NCI-H82 treated with DMSO at 0.1 percent for 48 hours (cell line): Measurements from ENCODE around the gene CPT1B.
"Not testable (repeated sequence)": the region's sequence is repeated elsewhere in the genome, so short reads cannot be mapped to it uniquely, and the experiment has no call there.

Experiments
- DNase-seq: peaks from one replicate; lab custom pipeline; 2025; ENCODE audit not compliant: unreplicated experiment; lab: John Stamatoyannopoulos, UW

CPT1B gene

DNA sequence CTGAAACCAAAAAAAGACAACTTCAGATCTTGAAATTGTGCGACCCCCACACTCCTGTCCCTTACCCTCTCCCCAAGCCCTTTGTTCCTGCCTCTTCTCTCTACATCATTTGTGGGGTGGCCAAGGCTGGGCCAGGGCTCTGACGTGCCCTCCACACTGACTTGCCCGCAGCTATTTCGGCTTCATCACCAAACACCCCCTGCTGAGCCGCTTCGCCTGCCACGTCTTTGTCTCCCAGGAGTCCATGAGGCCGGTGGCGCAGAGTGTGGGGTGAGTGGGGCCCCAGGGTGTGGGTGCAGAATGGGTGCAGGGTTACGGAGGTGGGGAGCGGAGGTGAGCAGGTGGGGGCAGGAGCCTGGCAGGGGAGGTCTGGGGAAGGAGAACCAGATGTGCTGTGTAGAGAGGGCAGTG lies 31.8 kb upstream of the CPT1B start:
- DNase-seq = no peak

DNA sequence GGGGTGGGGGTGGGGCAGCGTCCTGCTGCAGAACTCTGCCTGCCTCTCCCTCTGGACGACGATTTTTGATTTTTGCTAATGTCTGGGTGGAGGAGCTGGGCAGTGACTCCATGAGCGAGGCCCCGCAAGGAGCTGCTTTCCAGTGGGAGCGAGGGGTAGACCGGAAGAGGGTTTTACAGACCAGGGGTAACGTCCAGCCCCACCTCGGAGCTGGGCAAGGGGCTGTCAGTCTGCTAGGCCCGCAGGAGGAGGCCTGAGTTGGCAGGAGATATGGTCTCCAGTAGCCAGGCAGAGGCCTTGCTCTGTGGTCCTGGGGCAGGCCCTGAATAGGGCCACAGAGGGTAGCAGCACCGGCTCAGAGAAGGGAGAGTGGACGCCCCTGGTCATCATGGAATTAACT lies 31.4 kb upstream of the CPT1B start:
- DNase-seq = no peak

DNA sequence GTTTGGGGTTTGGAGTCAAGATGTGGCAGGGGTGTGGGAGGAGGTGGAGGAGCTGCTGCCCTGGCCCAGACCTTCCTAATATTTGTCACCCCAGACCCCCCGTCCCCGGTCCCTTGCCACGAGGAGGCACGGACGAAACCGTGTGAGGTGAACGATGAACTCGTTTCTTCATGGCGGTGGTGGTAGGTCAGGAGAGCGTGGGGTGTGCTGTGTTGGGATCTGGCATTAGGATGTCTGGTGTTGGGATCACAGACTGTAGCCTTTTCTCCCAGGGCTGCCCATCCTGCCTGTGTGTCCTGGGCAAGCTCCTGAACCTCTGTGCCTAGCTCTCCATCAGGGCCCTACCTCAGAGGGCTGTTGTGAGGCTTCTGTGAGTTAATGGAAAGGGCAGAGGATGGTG lies 30.8 kb upstream of the CPT1B start:
- no peak for DNase-seq

DNA sequence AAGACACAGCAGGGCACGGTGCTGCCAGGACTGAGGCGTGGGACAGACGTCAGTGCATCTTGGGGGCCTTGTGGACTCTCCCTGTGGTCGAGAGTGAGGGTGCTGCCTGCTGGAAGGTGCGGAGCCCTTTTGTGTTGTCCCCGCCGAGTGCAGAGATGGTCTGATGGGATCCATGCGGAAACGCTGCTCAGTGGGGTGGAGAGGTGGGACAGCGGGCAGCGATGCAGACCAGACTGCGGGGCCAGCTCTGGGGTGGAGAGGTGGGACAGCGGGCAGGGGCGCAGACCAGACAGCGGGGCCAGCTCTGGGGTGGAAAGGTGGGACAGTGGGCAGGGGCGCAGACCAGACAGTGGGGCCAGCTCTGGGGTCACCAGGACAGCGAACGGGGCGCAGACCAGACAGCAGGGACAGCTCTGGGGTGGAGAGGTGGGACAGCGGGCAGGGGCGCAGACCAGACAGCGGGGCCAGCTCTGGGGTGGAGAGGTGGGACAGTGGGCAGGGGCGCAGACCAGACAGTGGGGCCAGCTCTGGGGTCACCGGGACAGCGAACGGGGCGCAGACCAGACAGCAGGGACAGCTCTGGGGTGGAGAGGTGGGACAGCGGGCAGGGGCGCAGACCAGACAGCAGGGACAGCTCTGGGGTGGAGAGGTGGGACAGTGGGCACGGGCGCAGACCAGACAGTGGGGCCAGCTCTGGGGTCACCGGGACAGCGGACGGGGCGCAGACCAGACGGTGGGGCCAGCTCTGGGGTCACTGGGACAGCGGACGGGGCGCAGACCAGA lies 30.0 kb upstream of the CPT1B start:
- DNase-seq = not testable (repeated sequence)

DNA sequence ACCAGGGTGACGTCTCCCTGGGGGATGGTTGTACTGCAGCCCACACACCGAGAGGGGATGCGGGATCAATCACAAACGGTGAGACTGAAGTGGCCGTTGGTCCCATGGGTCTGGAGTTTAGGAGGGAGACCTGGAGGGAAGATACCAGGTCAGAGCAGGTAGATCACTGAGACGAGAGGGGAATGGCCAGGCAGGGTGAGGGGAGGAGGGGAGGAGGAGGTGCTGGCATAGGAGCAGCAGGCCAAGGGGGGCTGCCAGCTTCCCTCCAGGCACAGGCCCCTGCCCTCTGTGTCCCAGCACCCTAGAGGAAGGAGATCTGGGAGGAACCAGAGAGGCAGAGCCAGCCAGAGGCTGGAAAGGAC lies 29.4 kb upstream of the CPT1B start:
- DNase-seq = no peak

DNA sequence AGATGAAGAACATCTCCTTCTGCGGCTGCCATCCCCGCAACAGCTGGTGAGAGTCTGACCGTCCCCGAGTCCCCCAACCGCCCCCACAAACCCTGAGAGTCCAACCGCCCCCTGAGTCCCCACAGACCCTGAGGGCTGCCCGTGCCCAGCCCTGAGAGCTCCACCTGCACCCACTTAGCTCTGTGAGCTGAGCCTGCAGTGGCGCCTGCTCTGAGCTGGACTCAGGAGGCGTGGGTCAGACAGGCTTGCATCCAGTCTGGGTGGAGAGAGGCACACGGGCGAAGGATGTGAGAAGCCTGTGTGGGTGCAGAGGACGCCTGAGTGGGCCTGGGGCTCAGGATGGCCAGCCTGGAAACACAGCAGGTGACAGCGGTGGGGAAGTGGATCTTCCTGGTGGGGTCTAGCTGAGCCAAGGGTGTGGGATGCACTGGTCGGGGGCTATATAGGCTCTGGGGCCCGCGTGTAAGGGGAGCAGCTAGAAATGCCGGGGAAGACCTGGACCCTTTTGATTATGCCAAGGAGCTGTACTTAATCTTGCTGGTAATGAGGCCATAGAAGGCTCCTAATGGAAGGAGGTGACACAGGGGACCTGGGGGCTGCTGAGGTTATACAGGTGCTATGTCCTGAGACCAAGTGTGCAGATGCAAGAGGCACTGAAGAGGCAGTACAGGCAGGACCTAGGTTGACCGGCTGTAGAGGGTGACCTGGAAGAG lies 28.9 kb upstream of the CPT1B start:
- no peak for DNase-seq

DNA sequence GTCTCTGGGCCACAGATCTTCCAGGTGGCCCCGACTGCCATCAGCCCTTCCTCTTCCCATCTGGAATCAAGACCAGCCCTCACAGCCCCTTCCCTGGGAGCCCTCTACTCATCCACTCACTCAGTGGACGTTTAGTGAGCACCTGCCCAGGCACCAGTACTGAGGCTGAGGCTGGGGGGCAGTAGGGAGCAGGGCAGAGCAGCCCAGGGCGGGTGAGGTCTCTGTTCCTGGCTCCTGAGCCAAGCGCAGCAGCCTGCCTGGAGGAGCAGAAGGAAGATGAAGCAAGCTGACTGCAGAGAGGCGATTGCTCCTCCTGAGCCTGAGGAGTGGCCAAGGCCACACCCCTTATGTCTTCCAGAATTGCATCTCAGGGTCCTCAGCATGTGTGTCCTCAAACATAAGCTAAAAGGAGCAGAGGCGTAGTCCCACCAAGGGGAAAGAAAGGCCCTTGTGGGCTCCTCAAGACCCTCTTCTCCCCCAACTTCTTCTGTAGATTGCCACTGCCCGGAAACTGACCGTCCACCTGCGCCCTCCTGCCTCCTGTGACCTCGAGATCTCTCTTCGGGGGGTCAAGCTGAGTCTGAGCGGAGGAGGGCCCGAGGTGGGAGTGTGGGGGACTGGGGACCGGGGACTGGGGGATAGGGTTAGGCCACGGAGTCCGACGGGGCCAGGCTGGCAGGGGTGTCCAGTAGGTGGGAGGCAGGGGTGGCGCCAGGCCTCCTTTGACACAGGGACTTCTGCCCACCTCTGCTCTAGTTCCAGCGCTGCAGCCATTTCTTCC lies 28.1 kb upstream of the CPT1B start:
- no peak for DNase-seq

DNA sequence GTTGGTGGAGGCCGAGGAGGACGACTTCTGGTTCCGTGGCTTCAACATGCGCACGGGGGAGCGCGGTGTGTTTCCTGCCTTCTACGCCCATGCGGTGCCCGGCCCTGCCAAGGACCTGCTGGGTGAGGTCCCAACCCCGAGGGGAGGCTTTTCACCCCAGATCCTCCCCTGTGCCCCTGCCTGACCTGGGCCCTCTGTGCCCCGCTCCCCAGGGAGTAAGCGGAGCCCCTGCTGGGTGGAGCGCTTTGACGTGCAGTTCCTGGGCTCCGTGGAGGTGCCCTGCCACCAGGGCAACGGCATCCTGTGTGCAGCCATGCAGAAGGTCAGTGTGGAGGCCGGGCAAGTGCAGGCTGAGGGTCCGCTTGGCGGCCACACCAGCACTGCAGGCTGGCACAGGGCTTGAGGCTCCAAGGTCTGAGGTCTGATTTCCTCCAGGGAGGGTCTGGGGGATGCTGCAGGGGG lies 27.4 kb upstream of the CPT1B start:
- DNase-seq = no peak

DNA sequence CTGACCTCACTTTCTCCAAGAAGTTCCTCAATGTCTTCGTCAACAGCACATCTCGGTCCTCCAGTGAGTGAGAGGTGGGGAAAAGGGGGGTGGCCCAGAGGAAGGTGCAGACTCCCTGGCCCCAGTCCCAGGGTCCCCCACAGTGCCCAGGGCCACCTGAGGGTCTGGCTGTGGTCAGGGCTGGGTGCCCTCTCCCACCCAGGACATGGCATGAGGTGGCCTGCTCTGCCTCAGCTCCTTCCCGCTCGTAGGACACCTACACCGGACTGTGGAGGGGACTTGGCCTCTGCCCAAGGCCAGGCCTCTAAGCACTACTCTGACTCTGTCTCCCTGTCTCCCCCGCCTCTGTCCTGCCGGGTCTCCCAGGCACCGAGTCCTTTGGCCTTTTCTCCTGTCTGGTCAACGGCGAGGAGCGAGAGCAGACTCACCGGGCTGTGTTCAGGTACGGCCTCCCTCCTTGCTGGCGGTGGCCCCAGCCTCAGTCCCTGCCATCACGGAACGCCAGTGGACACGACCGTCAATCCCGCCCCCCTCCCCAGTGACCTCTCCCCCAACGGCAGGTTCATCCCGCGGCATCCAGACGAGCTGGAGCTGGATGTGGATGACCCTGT lies 26.9 kb upstream of the CPT1B start:
- DNase-seq = no peak

DNA sequence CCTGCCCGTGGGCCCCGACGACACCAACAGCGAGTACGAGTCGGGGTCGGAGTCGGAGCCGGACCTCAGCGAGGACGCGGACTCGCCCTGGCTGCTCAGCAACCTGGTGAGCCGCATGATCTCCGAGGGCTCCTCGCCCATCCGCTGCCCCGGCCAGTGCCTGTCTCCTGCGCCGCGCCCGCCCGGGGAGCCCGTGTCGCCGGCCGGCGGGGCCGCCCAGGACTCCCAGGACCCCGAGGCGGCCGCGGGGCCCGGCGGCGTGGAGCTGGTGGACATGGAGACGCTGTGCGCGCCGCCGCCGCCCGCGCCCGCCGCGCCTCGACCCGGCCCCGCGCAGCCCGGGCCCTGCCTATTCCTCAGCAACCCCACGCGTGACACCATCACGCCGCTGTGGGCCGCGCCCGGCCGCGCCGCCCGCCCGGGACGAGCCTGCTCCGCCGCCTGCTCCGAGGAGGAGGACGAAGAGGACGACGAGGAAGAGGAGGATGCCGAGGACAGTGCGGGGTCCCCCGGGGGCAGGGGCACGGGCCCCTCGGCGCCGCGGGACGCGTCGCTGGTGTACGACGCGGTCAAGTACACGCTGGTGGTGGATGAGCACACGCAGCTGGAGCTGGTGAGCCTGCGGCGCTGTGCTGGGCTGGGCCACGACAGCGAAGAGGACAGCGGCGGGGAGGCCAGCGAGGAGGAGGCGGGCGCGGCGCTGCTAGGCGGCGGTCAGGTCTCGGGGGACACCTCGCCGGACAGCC lies 26.2 kb upstream of the CPT1B start:
- no peak for DNase-seq

DNA sequence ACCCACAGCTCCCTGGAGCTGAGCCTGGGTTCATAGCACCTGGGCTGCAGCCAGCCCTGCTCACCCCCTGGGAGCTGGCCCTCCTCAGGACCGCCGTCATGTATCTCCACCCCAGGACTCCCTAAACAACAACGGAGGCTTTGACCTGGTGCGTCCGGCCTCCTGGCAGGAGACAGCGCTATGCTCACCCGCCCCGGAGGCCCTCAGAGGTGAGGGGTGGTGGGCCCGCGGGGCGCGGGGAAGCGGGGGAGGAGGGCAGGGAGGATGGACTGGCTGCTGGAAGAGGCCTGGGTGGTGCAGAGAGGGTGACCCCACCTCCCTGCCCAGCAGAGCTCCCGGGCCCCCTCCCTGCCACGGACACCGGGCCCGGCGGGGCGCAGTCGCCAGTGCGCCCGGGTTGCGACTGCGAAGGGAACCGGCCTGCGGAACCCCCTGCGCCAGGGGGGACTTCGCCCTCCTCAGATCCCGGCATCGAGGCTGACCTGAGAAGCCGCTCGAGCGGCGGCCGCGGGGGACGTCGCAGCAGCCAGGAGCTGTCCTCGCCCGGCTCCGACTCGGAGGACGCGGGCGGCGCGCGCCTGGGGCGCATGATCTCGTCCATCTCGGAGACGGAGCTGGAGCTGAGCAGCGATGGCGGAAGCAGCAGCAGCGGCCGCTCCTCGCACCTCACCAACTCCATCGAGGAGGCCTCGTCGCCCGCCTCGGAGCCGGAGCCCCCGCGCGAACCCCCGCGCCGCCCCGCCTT lies 25.5 kb upstream of the CPT1B start:
- no peak for DNase-seq

DNA sequence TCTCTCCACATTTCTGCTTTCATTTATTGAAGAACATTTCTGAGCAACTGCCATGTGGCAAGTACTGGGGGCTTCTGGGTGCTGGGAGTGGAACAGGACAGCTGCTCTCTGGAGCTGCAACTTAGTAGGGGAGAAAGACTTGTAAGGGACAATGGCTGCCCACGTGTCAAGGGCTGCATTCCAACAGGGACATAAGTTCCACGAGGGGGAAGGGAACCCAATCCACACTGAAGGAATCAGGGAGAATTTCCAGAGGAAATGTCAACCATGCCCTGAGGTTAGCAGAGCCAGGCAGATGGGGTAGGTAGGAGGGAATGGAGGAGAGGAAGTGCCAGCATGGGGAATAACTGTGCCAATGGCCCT lies 24.1 kb upstream of the CPT1B start:
- DNase-seq = no peak

DNA sequence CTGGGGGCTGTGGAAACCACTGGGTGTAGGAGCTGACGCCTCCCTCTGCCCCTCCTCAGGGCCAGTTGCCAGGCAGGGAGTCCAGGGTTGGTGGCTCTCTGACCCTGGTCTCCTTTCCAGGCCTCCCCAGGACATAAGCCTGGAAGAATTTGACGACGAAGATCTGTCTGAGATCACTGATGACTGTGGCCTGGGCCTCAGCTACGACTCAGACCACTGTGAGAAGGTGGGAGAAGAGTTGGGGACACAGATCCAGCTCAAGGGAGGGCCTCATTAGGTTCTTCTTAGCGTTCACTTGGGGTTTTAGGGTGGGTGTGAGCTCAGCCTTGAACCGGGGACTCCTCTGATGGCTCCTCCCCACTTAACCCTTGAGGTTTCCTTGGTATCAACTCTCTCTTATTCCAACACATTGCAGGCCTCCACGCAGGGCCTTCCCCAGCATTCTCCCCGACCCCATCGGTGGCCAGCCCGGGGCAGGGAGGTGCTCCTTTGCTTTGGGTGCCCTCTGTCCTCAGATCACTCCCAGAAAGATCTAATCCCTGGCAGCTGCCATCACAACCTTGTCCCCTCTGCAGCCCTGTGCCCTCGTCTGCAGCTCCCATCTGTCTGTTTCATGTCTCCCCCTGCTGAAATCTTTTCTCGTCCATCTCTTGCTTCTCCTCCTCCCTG lies 23.6 kb upstream of the CPT1B start:
- peak; percentile 5 for DNase-seq

DNA sequence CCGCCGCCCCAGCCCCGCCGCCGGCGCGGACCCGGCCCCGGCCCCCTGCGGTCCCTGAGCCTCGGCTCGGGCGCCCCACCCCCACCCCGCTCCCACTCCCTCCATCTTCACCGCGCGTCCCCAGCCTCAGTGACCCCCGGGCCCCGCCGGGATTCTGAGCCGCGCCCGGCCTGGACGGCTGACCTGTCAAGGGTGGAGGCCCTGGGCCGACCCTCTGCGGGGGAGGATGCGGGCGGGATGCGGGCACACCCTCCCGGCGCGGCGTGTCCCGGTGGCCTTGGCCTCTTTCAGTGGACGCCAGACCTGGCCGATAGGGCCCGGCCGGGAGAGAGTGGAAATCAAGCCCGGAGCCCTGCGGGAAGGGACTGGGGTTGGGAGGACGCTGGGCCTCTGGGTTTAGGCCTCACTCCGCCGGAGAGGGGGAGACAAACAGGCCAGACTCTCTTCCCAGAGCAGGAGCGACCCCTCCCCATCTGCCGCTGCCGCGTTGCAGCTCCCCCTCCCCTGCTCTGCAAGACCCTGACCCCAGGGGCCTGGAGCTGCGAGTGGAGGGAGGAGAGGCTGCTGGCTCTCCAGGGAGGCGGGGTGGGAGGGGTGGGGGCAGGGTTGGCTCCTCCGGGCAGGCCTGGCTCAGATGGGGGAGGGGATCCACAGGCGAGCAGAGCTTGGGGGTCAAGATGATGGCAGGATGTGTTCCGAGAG lies 22.9 kb upstream of the CPT1B start:
- no peak for DNase-seq

DNA sequence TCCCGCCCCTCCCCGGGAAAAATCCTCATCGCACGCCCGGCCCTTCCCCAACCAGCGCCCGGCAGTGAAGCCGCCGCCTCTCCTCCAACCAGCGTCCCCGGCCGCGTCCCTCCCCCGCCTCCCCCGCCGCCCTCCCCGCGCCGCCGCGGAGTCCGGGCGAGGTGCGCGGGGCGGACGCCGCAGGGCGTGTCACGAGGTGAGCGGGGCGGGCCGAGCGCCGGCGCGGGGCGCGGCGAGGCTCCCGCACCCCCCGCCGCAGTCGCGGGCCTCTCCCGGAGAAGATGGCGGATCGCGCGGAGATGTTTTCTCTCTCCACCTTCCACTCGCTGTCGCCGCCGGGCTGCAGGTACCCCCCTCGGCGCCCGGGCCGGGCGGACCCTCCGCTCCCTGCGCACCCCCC lies 22.3 kb upstream of the CPT1B start, which contains the start of gene MAPK8IP2:
Gene MAPK8IP2, plus strand, starts transcription at position 256 of the 400 bp plus-strand sequence. Its CDS starts 26 bp downstream, at position 282.
- DNase-seq = no peak

DNA sequence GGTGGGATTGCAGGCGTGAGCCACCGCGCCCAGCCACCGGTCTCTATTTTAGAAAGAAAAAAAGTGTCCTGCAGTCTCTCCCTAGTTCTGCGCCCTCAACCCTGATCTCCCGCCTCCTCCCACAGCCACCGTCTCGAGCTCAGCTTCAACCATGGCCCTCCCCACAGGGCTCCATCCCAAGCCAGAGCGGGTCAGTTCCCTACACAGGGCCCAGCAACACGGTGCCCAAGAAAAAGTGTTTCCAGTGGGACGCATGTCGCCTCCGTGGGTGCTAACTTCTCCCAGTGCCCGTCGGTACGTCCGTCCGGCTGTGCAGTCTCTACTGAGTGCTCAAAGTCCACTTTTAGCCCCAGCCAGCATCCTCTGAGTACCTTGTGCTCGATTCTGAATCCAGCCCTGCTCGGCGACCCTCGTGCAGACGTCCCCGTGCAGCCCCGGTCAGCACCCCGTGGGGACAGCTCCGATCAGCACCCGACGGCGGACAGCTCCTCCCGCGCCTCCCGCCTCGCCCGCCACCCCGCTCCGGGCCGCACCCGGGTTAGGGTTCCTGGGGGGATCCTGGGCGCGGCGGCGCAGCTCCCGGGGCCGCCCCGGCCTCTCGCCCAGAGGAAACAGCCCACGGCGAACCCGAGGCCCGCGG lies 21.7 kb upstream of the CPT1B start:
- no peak for DNase-seq

DNA sequence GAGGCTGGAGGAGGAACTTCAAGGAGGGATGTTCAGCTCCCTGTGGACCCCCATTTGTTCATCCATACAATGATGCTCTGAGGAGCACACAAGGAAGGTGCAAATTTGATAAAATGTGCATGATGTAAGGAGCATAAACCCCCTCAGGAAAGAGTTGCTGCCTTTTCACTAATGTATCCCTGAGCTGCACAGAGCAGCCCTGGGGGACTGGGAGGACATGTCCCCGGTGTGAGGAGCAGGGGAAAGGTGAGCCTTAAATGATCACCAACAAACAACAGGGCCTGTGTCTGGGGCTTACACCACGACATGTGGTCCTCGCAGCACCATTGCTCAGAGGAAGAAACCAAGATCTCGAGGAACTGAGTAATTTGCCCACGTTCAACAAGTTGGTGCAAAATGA lies 18.9 kb upstream of the CPT1B start:
- no peak for DNase-seq

DNA sequence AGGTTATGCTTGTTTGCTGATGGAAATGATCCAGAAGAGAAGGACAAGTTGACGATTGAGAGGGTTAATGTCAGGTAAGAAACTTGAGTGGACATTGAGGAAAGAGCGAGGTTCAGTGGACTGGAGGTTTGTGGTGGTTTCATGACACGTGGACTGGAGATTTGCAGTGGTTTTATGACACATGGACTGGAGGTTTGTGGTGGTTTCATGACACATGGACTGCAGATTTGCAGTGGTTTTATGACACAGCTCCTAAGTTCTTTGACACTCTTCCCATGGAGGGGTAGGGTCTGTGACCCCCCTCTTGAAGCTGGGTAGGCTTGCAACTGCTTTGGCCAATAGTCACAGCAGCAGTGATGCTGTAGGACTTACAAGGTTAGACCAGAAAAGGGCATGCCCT lies 17.0 kb upstream of the CPT1B start:
- no peak for DNase-seq
